GM10248 (cell line): ENCODE measurements around the gene SUV39H1.
"Not testable (repeated sequence)": the region's sequence is repeated elsewhere in the genome, so short reads cannot be mapped to it uniquely, and the experiment has no call there.

Experiments
- CTCF ChIA-PET: fragments of 300-600 bp; sonication (Branson Sonifier 250); formaldehyde crosslinking; extraction: SDS; loops from one replicate; lab custom pipeline; 2021; ENCODE audit warnings: antibody characterized with exemption; lab: Yijun Ruan, JAX
- POLR2A ChIA-PET: fragments of 350-650 bp; sonication (Branson Sonifier 250); formaldehyde crosslinking; extraction: SDS; loops from one replicate; lab custom pipeline; 2020; ENCODE audit warnings: antibody characterized with exemption; lab: Yijun Ruan, JAX
- DNase-seq: peaks from one replicate; pipeline ENCODE4 v3.0.0; 2012; ENCODE audit errors: extremely low spot score
- CTCF ChIP-seq: IDR thresholded peaks from 2 replicates; pipeline ENCODE4 v1.5.1; 2012; ENCODE audit warnings: mild to moderate bottlenecking, low read depth; ENCODE audit errors: extremely low read depth, missing control alignments, control extremely low read depth

Gene SUV39H1

GRCh38 chrX:48689208-48689920 lies 7.2 kb upstream of the SUV39H1 start:
- no peak for TF ChIP-seq CTCF
- POLR2A ChIA-PET = no interaction called here
- DNase-seq = no peak
- CTCF ChIA-PET = no interaction called here

- POLR2A ChIA-PET, CTCF ChIA-PET, DNase-seq: not testable (repeated sequence)
Observed at GRCh38 chrX:48691746-48692145, 4.8 kb upstream of the SUV39H1 start.

- ChIA-PET POLR2A (no interaction called here), CTCF (no interaction called here)
- no peak for DNase-seq
- no peak for TF ChIP-seq CTCF
Observed at GRCh38 chrX:48694776-48695533, 1.6 kb upstream of the SUV39H1 start.

GRCh38 chrX:48695534-48695896 lies 1.0 kb upstream of the SUV39H1 start:
- ChIA-PET POLR2A (interaction anchor here (0.5 kb wide), 1 partner anchor 430 kb away, joined by 4 read pairs; no protein-coding TSS in a partner anchor), CTCF (no interaction called here)
- no peak for DNase-seq
- TF ChIP-seq CTCF = no peak

GRCh38 chrX:48695925-48696300 lies 621 bp upstream of the SUV39H1 start:
- no peak for TF ChIP-seq CTCF
- CTCF ChIA-PET = no interaction called here
- DNase-seq = peak; percentile 20
- POLR2A ChIA-PET = interaction anchor here (0.5 kb wide), 1 partner anchor 429 kb away, joined by 4 read pairs; no protein-coding TSS in a partner anchor

- ChIA-PET CTCF (no interaction called here), POLR2A (interaction anchor here (0.5 to 0.6 kb wide), 2 partner anchors 16 to 223 kb away, joined by 3 read pairs; no protein-coding TSS in a partner anchor)
- TF ChIP-seq CTCF = no peak
- peak; percentile 48 for DNase-seq
Observed at GRCh38 chrX:48696909-48697727, 584 bp downstream of the SUV39H1 start.
